ENCODE results near the gene KRT73. TPM values are rescaled to one million over a fixed set of nuclear protein-coding genes. Genes with fewer than 3 reads are reported as not detected.

The KRT73 gene
- total and polyA plus RNA-seq, 8 donors: 0.06 to 0.34 (median 0.20) TPM; not detected in 2

DNA sequence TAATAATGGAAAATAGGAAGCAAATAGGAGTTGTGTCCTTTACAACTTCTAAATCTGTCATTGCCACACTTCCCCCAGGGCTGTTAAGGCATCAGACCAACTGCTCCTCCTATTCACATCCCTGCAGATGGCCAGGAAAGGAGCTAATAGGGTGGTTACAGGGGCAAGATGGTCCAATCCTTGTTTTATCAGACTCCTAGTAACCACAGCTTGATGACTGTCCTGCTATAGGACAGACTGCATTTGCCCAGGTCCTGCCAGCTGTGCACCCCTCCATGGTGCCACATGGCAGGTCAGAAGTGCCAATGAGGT lies 44.5 kb upstream of the KRT73 start:
- no peak for DNase-seq
- no peak for ATAC-seq
- H3K27me3 ChIP-seq: peaks cover 0 to 54% of the 10 kb centered on the region in 2 donors
- TF ChIP-seq, protein P1, sequence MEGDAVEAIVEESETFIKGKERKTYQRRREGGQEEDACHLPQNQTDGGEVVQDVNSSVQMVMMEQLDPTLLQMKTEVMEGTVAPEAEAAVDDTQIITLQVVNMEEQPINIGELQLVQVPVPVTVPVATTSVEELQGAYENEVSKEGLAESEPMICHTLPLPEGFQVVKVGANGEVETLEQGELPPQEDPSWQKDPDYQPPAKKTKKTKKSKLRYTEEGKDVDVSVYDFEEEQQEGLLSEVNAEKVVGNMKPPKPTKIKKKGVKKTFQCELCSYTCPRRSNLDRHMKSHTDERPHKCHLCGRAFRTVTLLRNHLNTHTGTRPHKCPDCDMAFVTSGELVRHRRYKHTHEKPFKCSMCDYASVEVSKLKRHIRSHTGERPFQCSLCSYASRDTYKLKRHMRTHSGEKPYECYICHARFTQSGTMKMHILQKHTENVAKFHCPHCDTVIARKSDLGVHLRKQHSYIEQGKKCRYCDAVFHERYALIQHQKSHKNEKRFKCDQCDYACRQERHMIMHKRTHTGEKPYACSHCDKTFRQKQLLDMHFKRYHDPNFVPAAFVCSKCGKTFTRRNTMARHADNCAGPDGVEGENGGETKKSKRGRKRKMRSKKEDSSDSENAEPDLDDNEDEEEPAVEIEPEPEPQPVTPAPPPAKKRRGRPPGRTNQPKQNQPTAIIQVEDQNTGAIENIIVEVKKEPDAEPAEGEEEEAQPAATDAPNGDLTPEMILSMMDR (IDR thresholded peaks at IDR 0.05): no peak
- intact Hi-C loops (cut with DNase I): no loop called here
- no peak overlapping the region for H3K4me3 ChIP-seq
- no peaks in the 10 kb centered on the region for H3K4me1 ChIP-seq
- no peak overlapping the region for H3K27ac ChIP-seq
- no peaks in the 10 kb centered on the region for H3K36me3 ChIP-seq
- no peaks in the 10 kb centered on the region for H3K9me3 ChIP-seq

DNA sequence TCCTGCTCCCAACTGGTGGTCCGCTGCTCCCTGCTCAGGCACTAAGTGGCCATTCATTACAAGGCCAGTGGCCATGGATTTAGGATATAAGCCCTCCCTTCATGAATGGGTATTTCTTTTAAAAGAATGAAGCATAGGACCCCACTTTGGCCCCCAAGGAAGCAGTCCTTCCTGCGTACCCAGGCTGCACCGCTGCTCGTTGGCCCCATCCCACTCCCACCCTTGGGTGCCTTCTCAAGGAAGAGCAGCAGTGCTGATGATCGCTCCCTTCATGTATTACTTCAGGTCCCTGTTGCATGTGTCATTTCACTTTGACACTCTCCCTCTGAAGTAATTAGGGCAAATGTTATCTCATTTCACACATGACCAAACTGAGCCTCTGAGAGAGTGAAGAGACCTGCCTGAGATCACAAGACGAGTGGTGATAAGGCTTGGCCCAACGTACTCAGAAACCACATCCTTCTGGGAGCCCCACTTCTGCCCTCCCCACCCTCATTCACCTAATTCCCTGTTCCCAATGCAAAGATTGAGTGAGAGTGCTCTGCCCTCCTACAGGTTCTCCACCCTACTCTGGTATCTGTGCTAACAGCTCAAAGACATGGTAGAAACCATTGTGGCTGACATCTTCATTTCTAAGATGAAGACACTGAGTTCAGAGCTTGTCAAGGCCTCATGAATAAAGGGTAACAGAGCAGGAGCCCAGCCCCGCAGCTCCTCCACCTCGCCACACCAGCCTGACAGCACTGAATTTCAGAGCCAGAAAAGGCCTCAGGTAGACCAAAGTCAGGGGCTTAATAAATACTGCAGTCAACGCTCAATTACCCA lies 43.9 kb upstream of the KRT73 start:
- no peak for DNase-seq
- H3K36me3 ChIP-seq: no peaks in the 10 kb centered on the region
- no peak overlapping the region for H3K4me3 ChIP-seq
- TF ChIP-seq, protein P1 (IDR thresholded peaks at IDR 0.05): no peak
- H3K27ac ChIP-seq: no peak overlapping the region
- peaks cover 0 to 48% of the 10 kb centered on the region in 2 donors for H3K27me3 ChIP-seq
- no peak for ATAC-seq
- H3K4me1 ChIP-seq: no peaks in the 10 kb centered on the region
- intact Hi-C loops (cut with DNase I): no loop called here
- no peaks in the 10 kb centered on the region for H3K9me3 ChIP-seq

GRCh38 chr12:52661668-52662067 lies 43.3 kb upstream of the KRT73 start:
- H3K4me3 ChIP-seq: no peak overlapping the region
- H3K9me3 ChIP-seq: no peaks in the 10 kb centered on the region
- no peak overlapping the region for H3K27ac ChIP-seq
- DNase-seq (no peak), ATAC-seq (no peak)
- TF ChIP-seq, protein P1 (IDR thresholded peaks at IDR 0.05): no peak
- H3K4me1 ChIP-seq: no peaks in the 10 kb centered on the region
- intact Hi-C loops (cut with DNase I): no loop called here
- peaks cover 0 to 46% of the 10 kb centered on the region in 2 donors for H3K27me3 ChIP-seq
- no peaks in the 10 kb centered on the region for H3K36me3 ChIP-seq

DNA sequence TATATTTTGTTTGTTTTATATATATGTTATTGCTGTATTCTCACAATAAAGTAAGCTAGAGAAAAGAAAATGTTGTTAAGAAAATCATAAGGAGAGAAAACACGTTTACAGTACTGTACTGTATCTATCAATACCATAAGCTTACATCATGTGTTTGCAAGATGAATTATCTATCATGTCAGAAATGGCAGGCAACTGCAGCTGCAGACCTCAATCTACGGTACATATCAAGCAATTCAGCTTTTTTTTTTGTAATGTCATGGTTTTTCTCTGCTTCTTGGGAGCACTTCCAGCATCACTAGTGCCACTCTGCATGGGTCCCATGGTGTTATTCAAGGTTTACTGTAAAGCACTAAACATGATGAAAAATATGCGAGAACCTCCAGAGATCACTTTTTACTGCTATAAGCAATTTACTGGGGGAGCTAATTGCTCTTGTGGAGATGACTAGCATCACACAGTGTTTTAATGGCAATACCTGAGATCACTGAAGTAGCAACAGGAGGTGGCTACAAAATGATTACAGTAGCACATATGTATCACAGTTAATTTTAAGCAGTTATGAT lies 42.7 kb upstream of the KRT73 start:
- intact Hi-C loops (cut with DNase I): no loop called here
- Histone ChIP-seq H3K27ac (no peak overlapping the region), H3K27me3 (peaks cover 0 to 40% of the 10 kb centered on the region in 2 donors), H3K9me3 (no peaks in the 10 kb centered on the region), H3K4me3 (no peak overlapping the region), H3K4me1 (no peaks in the 10 kb centered on the region), H3K36me3 (no peaks in the 10 kb centered on the region)
- DNase-seq (no peak), ATAC-seq (no peak)
- TF ChIP-seq, protein P1 (IDR thresholded peaks at IDR 0.05): no peak

DNA sequence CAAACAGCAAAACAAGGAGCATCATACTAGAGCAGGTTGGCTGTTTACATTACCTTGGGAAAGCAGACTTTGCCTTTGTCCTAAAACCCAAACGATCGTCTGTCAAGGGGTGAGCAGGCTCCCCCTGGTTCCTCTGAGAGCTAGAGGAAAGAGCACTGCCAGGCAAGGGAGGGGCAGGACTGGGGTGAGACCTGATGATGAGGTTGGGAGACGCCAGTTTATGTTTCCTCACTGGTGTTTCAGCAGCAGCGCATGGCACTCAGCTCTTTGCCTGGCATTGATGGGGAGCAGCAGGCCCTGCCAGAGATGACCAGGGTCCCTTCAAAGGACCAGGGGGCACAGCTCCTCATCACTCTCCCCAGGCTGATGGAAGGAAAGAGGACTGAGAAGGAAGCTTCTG lies 41.6 kb upstream of the KRT73 start:
- Histone ChIP-seq H3K4me3 (no peak overlapping the region), H3K9me3 (no peaks in the 10 kb centered on the region), H3K27me3 (peaks cover 0 to 38% of the 10 kb centered on the region in 2 donors), H3K4me1 (no peaks in the 10 kb centered on the region), H3K27ac (no peak overlapping the region), H3K36me3 (no peaks in the 10 kb centered on the region)
- TF ChIP-seq, protein P1 (IDR thresholded peaks at IDR 0.05): no peak
- DNase-seq (no peak), ATAC-seq (no peak)
- intact Hi-C loops (cut with DNase I): no loop called here
